ENCODE measurements around the gene MYLK. TPM values are rescaled to one million over a fixed set of nuclear protein-coding genes. Genes with fewer than 3 reads are reported as not detected.

Gene MYLK
- total and polyA plus RNA-seq, 9 of the 15 experiments (the other 6 are each of a cell fraction or from before 2014, with no cell fraction given): 0.11 to 0.53 (median 0.18) TPM; not detected in 2

DNA sequence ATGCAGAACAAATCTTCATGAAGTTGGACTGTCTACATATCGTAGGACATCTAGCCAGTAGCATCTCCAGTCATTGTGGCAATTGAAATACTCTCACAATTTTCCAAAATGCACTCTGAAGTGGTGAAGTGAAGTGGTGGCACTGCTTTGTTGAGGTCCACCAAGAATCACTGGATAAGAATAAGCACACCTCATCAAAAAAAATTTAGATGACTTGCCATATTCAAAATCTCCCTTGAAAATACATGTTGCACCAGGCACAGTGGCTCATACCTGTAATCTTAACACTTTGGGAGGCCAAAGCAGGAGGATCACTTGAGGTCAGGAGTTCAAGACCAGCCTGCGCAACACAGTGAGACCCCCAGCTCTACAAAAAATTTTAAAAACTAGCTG is 312.2 kb downstream of the MYLK start:
- H3K4me1 ChIP-seq (replicated peaks in 1 of 2; ENCODE audit: control insufficient read depth in 2 of 2, insufficient read depth in 2 of 2, low read length in 2 of 2): peaks cover 0 to 4% of the 10 kb centered on the region in 2 experiments; a peak in 2 of 5 replicates
- H3K9ac ChIP-seq (ENCODE audit: insufficient read depth in 1 of 2, low read depth in 2 of 2, low read length in 2 of 2): no peak overlapping the region

More for the DNA sequence above, 312.2 kb downstream of the MYLK start:
- Histone ChIP-seq H3K9me3 (replicated peaks; ENCODE audit: control insufficient read depth, insufficient read depth, low read depth, low read length) (no peaks in the 10 kb centered on the region), H3K36me3 (ENCODE audit: control insufficient read depth, insufficient read depth, low read length) (no peaks in the 10 kb centered on the region), H3K27me3 (ENCODE audit: control insufficient read depth in 2 of 2, insufficient read depth in 2 of 2, low read length in 2 of 2) (no peaks in the 10 kb centered on the region), H3K4me2 (ENCODE audit: insufficient read depth, low read length) (no peak overlapping the region), H3K4me3 (no peak overlapping the region), H4K20me1 (replicated peaks; ENCODE audit: control insufficient read depth, insufficient read depth, low read length) (no peaks in the 10 kb centered on the region), H2AFZ (ENCODE audit: low read depth, low read length) (no peak overlapping the region), H3K9me1 (ENCODE audit: control insufficient read depth, insufficient read depth, low read length) (no peaks in the 10 kb centered on the region), H3K79me2 (ENCODE audit: control insufficient read depth, insufficient read depth, low read length) (no peaks in the 10 kb centered on the region), H3K27ac (ENCODE audit: extremely low read depth, low read depth, low read length) (no peak overlapping the region)
- TF ChIP-seq, protein P1, sequence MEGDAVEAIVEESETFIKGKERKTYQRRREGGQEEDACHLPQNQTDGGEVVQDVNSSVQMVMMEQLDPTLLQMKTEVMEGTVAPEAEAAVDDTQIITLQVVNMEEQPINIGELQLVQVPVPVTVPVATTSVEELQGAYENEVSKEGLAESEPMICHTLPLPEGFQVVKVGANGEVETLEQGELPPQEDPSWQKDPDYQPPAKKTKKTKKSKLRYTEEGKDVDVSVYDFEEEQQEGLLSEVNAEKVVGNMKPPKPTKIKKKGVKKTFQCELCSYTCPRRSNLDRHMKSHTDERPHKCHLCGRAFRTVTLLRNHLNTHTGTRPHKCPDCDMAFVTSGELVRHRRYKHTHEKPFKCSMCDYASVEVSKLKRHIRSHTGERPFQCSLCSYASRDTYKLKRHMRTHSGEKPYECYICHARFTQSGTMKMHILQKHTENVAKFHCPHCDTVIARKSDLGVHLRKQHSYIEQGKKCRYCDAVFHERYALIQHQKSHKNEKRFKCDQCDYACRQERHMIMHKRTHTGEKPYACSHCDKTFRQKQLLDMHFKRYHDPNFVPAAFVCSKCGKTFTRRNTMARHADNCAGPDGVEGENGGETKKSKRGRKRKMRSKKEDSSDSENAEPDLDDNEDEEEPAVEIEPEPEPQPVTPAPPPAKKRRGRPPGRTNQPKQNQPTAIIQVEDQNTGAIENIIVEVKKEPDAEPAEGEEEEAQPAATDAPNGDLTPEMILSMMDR (IDR thresholded peaks at IDR 0.05 in 2 of 3, conservative IDR thresholded peaks at IDR 0.05 in 1 of 3; ENCODE audit: insufficient read depth in 2 of 3, low read depth in 1 of 3, low read length in 3 of 3): no peak
- no peak for TF ChIP-seq FOS (IDR thresholded peaks at IDR 0.05; ENCODE audit: extremely low read depth, insufficient read length)
- TF ChIP-seq SRSF9 (IDR thresholded peaks at IDR 0.05; ENCODE audit: borderline replicate concordance, low read depth, low read length): no peak
- TF ChIP-seq HOXB6 (CRISPR knock-in tag; IDR thresholded peaks at IDR 0.05; ENCODE audit: borderline replicate concordance): no peak
- TF ChIP-seq SMAD1 (IDR thresholded peaks at IDR 0.05; ENCODE audit: low read depth, low read length, partially characterized antibody): no peak
- TF ChIP-seq ZNF282 (CRISPR knock-in tag; IDR thresholded peaks at IDR 0.05): no peak
- TF ChIP-seq EP300 (IDR thresholded peaks at IDR 0.05; ENCODE audit: low read length): no peak
- TF ChIP-seq HNRNPUL1 (IDR thresholded peaks at IDR 0.05; ENCODE audit: low read length): no peak
- TF ChIP-seq, protein P2, sequence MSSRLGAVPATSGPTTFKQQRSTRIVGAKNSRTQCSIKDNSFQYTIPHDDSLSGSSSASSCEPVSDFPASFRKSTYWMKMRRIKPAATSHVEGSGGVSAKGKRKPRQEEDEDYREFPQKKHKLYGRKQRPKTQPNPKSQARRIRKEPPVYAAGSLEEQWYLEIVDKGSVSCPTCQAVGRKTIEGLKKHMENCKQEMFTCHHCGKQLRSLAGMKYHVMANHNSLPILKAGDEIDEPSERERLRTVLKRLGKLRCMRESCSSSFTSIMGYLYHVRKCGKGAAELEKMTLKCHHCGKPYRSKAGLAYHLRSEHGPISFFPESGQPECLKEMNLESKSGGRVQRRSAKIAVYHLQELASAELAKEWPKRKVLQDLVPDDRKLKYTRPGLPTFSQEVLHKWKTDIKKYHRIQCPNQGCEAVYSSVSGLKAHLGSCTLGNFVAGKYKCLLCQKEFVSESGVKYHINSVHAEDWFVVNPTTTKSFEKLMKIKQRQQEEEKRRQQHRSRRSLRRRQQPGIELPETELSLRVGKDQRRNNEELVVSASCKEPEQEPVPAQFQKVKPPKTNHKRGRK (tag; IDR thresholded peaks at IDR 0.05): no peak
- TF ChIP-seq FOXM1 (IDR thresholded peaks at IDR 0.05; ENCODE audit: low read depth): no peak
- no peak for TF ChIP-seq FOXM1 (CRISPR knock-in tag; IDR thresholded peaks at IDR 0.05; ENCODE audit: low read depth)
- no peak for TF ChIP-seq ZNF785 (CRISPR knock-in tag; IDR thresholded peaks at IDR 0.05)
- TF ChIP-seq L3MBTL2 (IDR thresholded peaks at IDR 0.05): no peak
- no peak for TF ChIP-seq DIDO1 (tag; IDR thresholded peaks at IDR 0.05; ENCODE audit: low read depth)
- TF ChIP-seq NR4A1 (CRISPR knock-in tag; IDR thresholded peaks at IDR 0.05): no peak
- TF ChIP-seq NR4A1 (tag; IDR thresholded peaks at IDR 0.05): no peak
- TF ChIP-seq PHF21A (IDR thresholded peaks at IDR 0.05; ENCODE audit: borderline replicate concordance, low read depth): no peak
- DNase-seq (ENCODE audit: extremely low read depth in 1 of 4, low spot score in 3 of 4) (no peak), FAIRE-seq (no peak), ATAC-seq (no peak)
- intact Hi-C loops (cut with micrococcal nuclease): no loop called here
- BruUV-seq (replicated peaks): no TSS peak
- in situ Hi-C loops (cut with MboI): no loop called here
- ChIA-PET CTCF (ENCODE audit: low intra/inter-chr PET ratio) (no interaction called here), POLR2A (no interaction called here)
- 100% methylated on average over 2 of the region's 2 CpGs for WGBS (ENCODE audit: insufficient coverage, low coverage, missing lambda C conversion rate)

Data from K562 (cell line).